ENCODE measurements around the gene WDR20. TPM values are rescaled to one million over a fixed set of nuclear protein-coding genes. Genes with fewer than 3 reads are reported as not detected.

WDR20 gene
- total RNA-seq, 4 donors from 2014 or later, result 27.6 to 36.7 (median 33.6) TPM

GRCh38 chr14:102111101-102111500, 28.6 kb upstream of the WDR20 start:
- no peak for DNase-seq
- Histone ChIP-seq H3K9me3 (no peaks in the 10 kb centered on the region), H3K27me3 (no peaks in the 10 kb centered on the region), H3K4me1 (no peaks in the 10 kb centered on the region), H3K27ac (no peak overlapping the region), H3K36me3 (no peaks in the 10 kb centered on the region), H3K4me3 (no peak overlapping the region)
- TF ChIP-seq POLR2A (IDR thresholded peaks at IDR 0.05), result no peak
- TF ChIP-seq CTCF (IDR thresholded peaks at IDR 0.05), result no peak

- peak in 1 of 3 donors; percentile 38 for DNase-seq
- no peaks in the 10 kb centered on the region for H3K9me3 ChIP-seq
- no peak for TF ChIP-seq CTCF (IDR thresholded peaks at IDR 0.05)
- no peak for TF ChIP-seq POLR2A (IDR thresholded peaks at IDR 0.05)
- H3K4me3 ChIP-seq, result no peak overlapping the region
- no peaks in the 10 kb centered on the region for H3K4me1 ChIP-seq
- H3K27ac ChIP-seq, result no peak overlapping the region
- H3K36me3 ChIP-seq, result no peaks in the 10 kb centered on the region
- no peaks in the 10 kb centered on the region for H3K27me3 ChIP-seq
Observed at GRCh38 chr14:102116361-102117180, 23.1 kb upstream of the WDR20 start.

GRCh38 chr14:102117852-102118251, 21.8 kb upstream of the WDR20 start:
- no peak overlapping the region for H3K4me3 ChIP-seq
- no peak for TF ChIP-seq CTCF (IDR thresholded peaks at IDR 0.05)
- no peak for TF ChIP-seq POLR2A (IDR thresholded peaks at IDR 0.05)
- H3K27ac ChIP-seq, result no peak overlapping the region
- no peaks in the 10 kb centered on the region for H3K4me1 ChIP-seq
- no peak for DNase-seq
- H3K27me3 ChIP-seq, result no peaks in the 10 kb centered on the region
- H3K36me3 ChIP-seq, result no peaks in the 10 kb centered on the region
- no peaks in the 10 kb centered on the region for H3K9me3 ChIP-seq

- H3K27me3 ChIP-seq, result no peaks in the 10 kb centered on the region
- H3K36me3 ChIP-seq, result no peaks in the 10 kb centered on the region
- DNase-seq, result no peak
- H3K4me1 ChIP-seq, result no peaks in the 10 kb centered on the region
- TF ChIP-seq POLR2A (IDR thresholded peaks at IDR 0.05), result no peak
- TF ChIP-seq CTCF (IDR thresholded peaks at IDR 0.05), result no peak
- no peaks in the 10 kb centered on the region for H3K9me3 ChIP-seq
- H3K4me3 ChIP-seq, result no peak overlapping the region
- H3K27ac ChIP-seq, result no peak overlapping the region
Observed at GRCh38 chr14:102120888-102121287, 18.8 kb upstream of the WDR20 start.

- H3K27me3 ChIP-seq, result no peaks in the 10 kb centered on the region
- DNase-seq, result no peak
- TF ChIP-seq CTCF (IDR thresholded peaks at IDR 0.05) (no peak), POLR2A (IDR thresholded peaks at IDR 0.05) (no peak)
- H3K4me1 ChIP-seq, result peaks cover 0 to 5% (median 0%) of the 10 kb centered on the region in 4 donors
- no peak overlapping the region for H3K4me3 ChIP-seq
- H3K27ac ChIP-seq, result no peak overlapping the region
- no peaks in the 10 kb centered on the region for H3K9me3 ChIP-seq
- no peaks in the 10 kb centered on the region for H3K36me3 ChIP-seq
Observed at GRCh38 chr14:102121567-102121966, 18.1 kb upstream of the WDR20 start.

Data from Peyer's patch (tissue), 4 donors.